Keratinocyte (primary cell): ENCODE measurements around the gene SLC25A23. TPM values are rescaled to one million over a fixed set of nuclear protein-coding genes. Genes with fewer than 3 reads are reported as not detected.

Experiments used
- DNase-seq: peaks from one replicate; pipeline ENCODE4 v3.0.0-alpha.2; 2011; ENCODE audit warnings: low read depth, missing footprints, low spot score
- FAIRE-seq: peaks from 2 replicates; lab custom pipeline; 2011; peaks lifted over from hg19 to GRCh38; lab: Jason Lieb, UNC
- H2AFZ ChIP-seq: 2 replicates; pipeline ENCODE4 v1.6.0; 2012; ENCODE audit warnings: low read length, control low read depth, inconsistent platforms; ENCODE audit not compliant: control insufficient read depth
- H3K27ac ChIP-seq: 2 replicates; pipeline ENCODE4 v1.5.1; 2011; ENCODE audit warnings: low read length; ENCODE audit not compliant: control insufficient read depth, insufficient read depth
- H3K27me3 ChIP-seq: 3 replicates; pipeline ENCODE4 v1.6.0; 2011; ENCODE audit warnings: low read length; ENCODE audit not compliant: control insufficient read depth, insufficient read depth; ENCODE audit errors: extremely low read depth
- H3K36me3 ChIP-seq, 2 experiments: 2 replicates in 1 of 2; 3 replicates in 1 of 2; pipeline ENCODE4 v1.5.1; 2011; ENCODE audit warnings: low read length in 2 of 2, mild to moderate bottlenecking in 1 of 2; ENCODE audit not compliant: control insufficient read depth in 2 of 2, insufficient read depth in 2 of 2; ENCODE audit errors: extremely low read depth in 1 of 2
- H3K4me1 ChIP-seq: 3 replicates; pipeline ENCODE4 v1.5.1; 2011; ENCODE audit warnings: low read length; ENCODE audit not compliant: control insufficient read depth, insufficient read depth; ENCODE audit errors: extremely low read depth
- H3K4me2 ChIP-seq: 3 replicates; pipeline ENCODE4 v1.6.0; 2011; ENCODE audit warnings: low read depth, low read length; ENCODE audit not compliant: control insufficient read depth, insufficient read depth; ENCODE audit errors: extremely low read depth
- H3K4me3 ChIP-seq, 3 experiments: fragments of 200-600 bp in 1 of 3; sonication (generic) in 1 of 3; 2 replicates in 2 of 3; 3 replicates in 1 of 3; pipeline ENCODE4 v1.5.1; 2011 to 2016; ENCODE audit warnings: low read length in 3 of 3, mild to moderate bottlenecking in 3 of 3, control low read depth in 2 of 3, inconsistent platforms in 1 of 3, low read depth in 1 of 3, mixed read lengths in 1 of 3, mixed run types in 1 of 3, moderate library complexity in 1 of 3; ENCODE audit not compliant: control insufficient read depth in 2 of 3, insufficient read depth in 2 of 3; ENCODE audit errors: extremely low read depth in 1 of 3
- H3K79me2 ChIP-seq: 2 replicates; pipeline ENCODE4 v1.6.0; 2012; ENCODE audit warnings: low read length; ENCODE audit not compliant: control insufficient read depth, insufficient read depth
- H3K9ac ChIP-seq: 3 replicates; pipeline ENCODE4 v1.6.0; 2011; ENCODE audit warnings: low read length; ENCODE audit not compliant: control insufficient read depth, insufficient read depth; ENCODE audit errors: extremely low read depth
- H3K9me1 ChIP-seq: 3 replicates; pipeline ENCODE4 v1.6.0; 2011; ENCODE audit warnings: low read length; ENCODE audit not compliant: control insufficient read depth, insufficient read depth; ENCODE audit errors: extremely low read depth
- H3K9me3 ChIP-seq: 2 replicates; pipeline ENCODE4 v1.5.1; 2012; ENCODE audit warnings: low read depth, low read length; ENCODE audit not compliant: control insufficient read depth
- H4K20me1 ChIP-seq: 3 replicates; pipeline ENCODE4 v1.6.0; 2011; ENCODE audit warnings: low read length; ENCODE audit not compliant: control insufficient read depth, insufficient read depth; ENCODE audit errors: extremely low read depth
- CTCF ChIP-seq, 3 experiments: IDR thresholded peaks in 1 of 3; conservative IDR thresholded peaks in 1 of 3; optimal IDR thresholded peaks in 1 of 3; 2 replicates in 2 of 3; 3 replicates in 1 of 3; pipeline versions ENCODE3 to v1.5.1; 2011; ENCODE audit warnings: low read length in 3 of 3, mild to moderate bottlenecking in 3 of 3, moderate library complexity in 2 of 3, control low read depth in 1 of 3, inconsistent platforms in 1 of 3; ENCODE audit not compliant: insufficient read depth in 2 of 3; ENCODE audit errors: extremely low read depth in 1 of 3
- EZH2 ChIP-seq: IDR thresholded peaks from one replicate; pipeline ENCODE4 v1.6.1; 2012; ENCODE audit warnings: inconsistent platforms, mild to moderate bottlenecking, low read length, moderate library complexity
- dilution Hi-C: fragments of 300-500 bp; cut with MboI; formaldehyde crosslinking; loops from one replicate; pipeline ENCODE4 v1.7.0; 2020; ENCODE audit warnings: low sequenced_read_pairs; ENCODE audit not compliant: extremely low pct_ligation_motif_present
- polyA plus RNA-seq, 5 experiments: library from polyadenylated mRNA; depleted of rRNA in 3 of 5; stranded (reverse) in 3 of 5; stranded (forward) in 1 of 5; unstranded in 1 of 5; fragments of >200 nt; gene quantifications; 1 replicate in 1 of 5; 2 replicates in 3 of 5; 3 replicates in 1 of 5; pipeline versions ENCODE4 v1.2.1 to v1.2.3, GENCODE V29; 2011 to 2012; ENCODE audit warnings: missing spikeins in 2 of 5, low read depth in 1 of 5, low replicate concordance in 1 of 5

Gene SLC25A23
- polyA plus RNA-seq, 1 donor (not counting 4 experiments of a cell fraction or from before 2014, with no cell fraction given), result 6.4 TPM

GRCh38 chr19:6503407-6504201 lies 44.0 kb upstream of the SLC25A23 start:
- DNase-seq, result no peak
- Histone ChIP-seq H3K27ac (no peak overlapping the region), H3K9ac (no peak overlapping the region), H3K4me1 (no peaks in the 10 kb centered on the region), H3K36me3 (no peaks in the 10 kb centered on the region), H3K79me2 (no peaks in the 10 kb centered on the region), H3K9me3 (no peaks in the 10 kb centered on the region), H3K4me3 (no peak overlapping the region), H3K4me2 (no peak overlapping the region), H2AFZ (no peak overlapping the region), H4K20me1 (no peaks in the 10 kb centered on the region), H3K27me3 (peaks cover 42% of the 10 kb centered on the region), H3K9me1 (no peaks in the 10 kb centered on the region)
- dilution Hi-C loops, result no loop called here
- no peak for FAIRE-seq
- no peak for TF ChIP-seq CTCF (optimal IDR thresholded peaks at IDR 0.05 in 1 of 3, IDR thresholded peaks at IDR 0.05 in 1 of 3, conservative IDR thresholded peaks at IDR 0.05 in 1 of 3; ENCODE audit: extremely low read depth in 1 of 3, insufficient read depth in 2 of 3, low read length in 3 of 3)
- no peak for TF ChIP-seq EZH2

- Histone ChIP-seq H3K4me3 (peak within 1 kb of the TSS in 1 of 3 experiments; percentile 5), H2AFZ (no peak within 1 kb of the TSS), H4K20me1 (no peaks in the 10 kb centered on the region), H3K27ac (no peak within 1 kb of the TSS), H3K4me2 (no peak within 1 kb of the TSS), H3K9me3 (no peaks in the 10 kb centered on the region), H3K27me3 (peaks cover 46% of the 10 kb centered on the region), H3K79me2 (no peaks in the 10 kb centered on the region), H3K9me1 (no peaks in the 10 kb centered on the region), H3K4me1 (no peaks in the 10 kb centered on the region), H3K9ac (no peak within 1 kb of the TSS), H3K36me3 (no peaks in the 10 kb centered on the region)
- dilution Hi-C loops, result no loop called here
- FAIRE-seq, result no peak
- TF ChIP-seq EZH2 (no peak), CTCF (optimal IDR thresholded peaks at IDR 0.05 in 1 of 3, IDR thresholded peaks at IDR 0.05 in 1 of 3, conservative IDR thresholded peaks at IDR 0.05 in 1 of 3; ENCODE audit: extremely low read depth in 1 of 3, insufficient read depth in 2 of 3, low read length in 3 of 3) (no peak)
- no peak for DNase-seq
Measured at GRCh38 chr19:6501740-6502648, 42.4 kb upstream of the SLC25A23 start, which contains the start of gene TUBB4A. Gene TUBB4A, minus strand, starts transcription at chr19:6502309. Its CDS starts 97 bp downstream, at chr19:6502212.
